ENCODE results near the gene SBF1. TPM values are rescaled to one million over a fixed set of nuclear protein-coding genes. Genes with fewer than 3 reads are reported as not detected.
A peak's percentile ranks its signal among the peaks of the same experiment; 100 is the strongest.
"Not testable (repeated sequence)": the region's sequence is repeated elsewhere in the genome, so short reads cannot be mapped to it uniquely, and the experiment has no call there.

Gene SBF1
- polyA plus RNA-seq (2013, experiment 1 of 2): 68.0 TPM
- 49.7 TPM for polyA plus RNA-seq (2013, experiment 2 of 2)

- Histone ChIP-seq H3K4me3 (ENCODE audit: extremely low read depth, insufficient read depth, low read length, poor library complexity, severe bottlenecking) (peak within 1 kb of the TSS; percentile 67), H3K9me3 (ENCODE audit: control insufficient read depth, low read length) (no peaks in the 10 kb centered on the region), H3K36me3 (ENCODE audit: control insufficient read depth, insufficient read depth, low read length) (peaks cover 10% of the 10 kb centered on the region), H3K4me1 (ENCODE audit: control insufficient read depth, insufficient read depth, low read length, poor library complexity, severe bottlenecking) (peaks cover 21% of the 10 kb centered on the region), H3K27ac (ENCODE audit: low read depth, low read length, severe bottlenecking) (no peak within 1 kb of the TSS)
- 6 to 7% methylated on average over 58 to 87 of the region's 97 CpGs for WGBS, 2 experiments (ENCODE audit: insufficient coverage in 2 of 2)
Observed at GRCh38 chr22:50474710-50475651, at the start of gene SBF1. Gene SBF1 (minus strand): TSS chr22:50475035. CDS start chr22:50474840, 195 bp downstream.

GRCh38 chr22:50523806-50524675 lies 49.2 kb upstream of the SBF1 start:
- H3K36me3 ChIP-seq (ENCODE audit: control insufficient read depth, insufficient read depth, low read length): peaks cover 46% of the 10 kb centered on the region
- peak overlapping the region; percentile 70 for H3K4me3 ChIP-seq (ENCODE audit: extremely low read depth, insufficient read depth, low read length, poor library complexity, severe bottlenecking)
- 93% methylated on average over 22 to 25 of the region's 25 CpGs for WGBS, 2 experiments (ENCODE audit: insufficient coverage in 2 of 2)
- H3K4me1 ChIP-seq (ENCODE audit: control insufficient read depth, insufficient read depth, low read length, poor library complexity, severe bottlenecking): peaks cover 8% of the 10 kb centered on the region
- no peak overlapping the region for H3K27ac ChIP-seq (ENCODE audit: low read depth, low read length, severe bottlenecking)
- no peaks in the 10 kb centered on the region for H3K9me3 ChIP-seq (ENCODE audit: control insufficient read depth, low read length)

- Histone ChIP-seq H3K9me3 (ENCODE audit: control insufficient read depth, low read length) (no peaks in the 10 kb centered on the region), H3K4me1 (ENCODE audit: control insufficient read depth, insufficient read depth, low read length, poor library complexity, severe bottlenecking) (peaks cover 8% of the 10 kb centered on the region), H3K27ac (ENCODE audit: low read depth, low read length, severe bottlenecking) (no peak overlapping the region), H3K36me3 (ENCODE audit: control insufficient read depth, insufficient read depth, low read length) (peaks cover 52% of the 10 kb centered on the region), H3K4me3 (ENCODE audit: extremely low read depth, insufficient read depth, low read length, poor library complexity, severe bottlenecking) (no peak overlapping the region)
- 96 to 99% methylated on average over 14 to 16 of the region's 16 CpGs for WGBS, 2 experiments (ENCODE audit: insufficient coverage in 2 of 2)
Observed at GRCh38 chr22:50523458-50523805, 48.6 kb upstream of the SBF1 start.

GRCh38 chr22:50522806-50523438 lies 48.1 kb upstream of the SBF1 start:
- 96% methylated on average over 15 to 21 of the region's 22 CpGs for WGBS, 2 experiments (ENCODE audit: insufficient coverage in 2 of 2)
- Histone ChIP-seq H3K4me1 (ENCODE audit: control insufficient read depth, insufficient read depth, low read length, poor library complexity, severe bottlenecking) (peaks cover 8% of the 10 kb centered on the region), H3K9me3 (ENCODE audit: control insufficient read depth, low read length) (no peaks in the 10 kb centered on the region), H3K4me3 (ENCODE audit: extremely low read depth, insufficient read depth, low read length, poor library complexity, severe bottlenecking) (no peak overlapping the region), H3K27ac (ENCODE audit: low read depth, low read length, severe bottlenecking) (no peak overlapping the region), H3K36me3 (ENCODE audit: control insufficient read depth, insufficient read depth, low read length) (peaks cover 57% of the 10 kb centered on the region)

GRCh38 chr22:50522208-50522805 lies 47.5 kb upstream of the SBF1 start:
- WGBS, 2 experiments (ENCODE audit: insufficient coverage in 2 of 2): 92 to 98% methylated on average over 12 to 14 of the region's 15 CpGs
- peaks cover 63% of the 10 kb centered on the region for H3K36me3 ChIP-seq (ENCODE audit: control insufficient read depth, insufficient read depth, low read length)

GRCh38 chr22:50521710-50522109 lies 46.9 kb upstream of the SBF1 start:
- Histone ChIP-seq H3K4me1 (ENCODE audit: control insufficient read depth, insufficient read depth, low read length, poor library complexity, severe bottlenecking) (peaks cover 8% of the 10 kb centered on the region), H3K27ac (ENCODE audit: low read depth, low read length, severe bottlenecking) (no peak overlapping the region), H3K4me3 (ENCODE audit: extremely low read depth, insufficient read depth, low read length, poor library complexity, severe bottlenecking) (no peak overlapping the region), H3K9me3 (ENCODE audit: control insufficient read depth, low read length) (no peaks in the 10 kb centered on the region), H3K36me3 (ENCODE audit: control insufficient read depth, insufficient read depth, low read length) (peaks cover 69% of the 10 kb centered on the region)
- WGBS, 2 experiments (ENCODE audit: insufficient coverage in 2 of 2): 94 to 96% methylated on average over 7 to 10 of the region's 10 CpGs

More at GRCh38 chr22:50522208-50522805, 47.5 kb upstream of the SBF1 start:
- peaks cover 8% of the 10 kb centered on the region for H3K4me1 ChIP-seq (ENCODE audit: control insufficient read depth, insufficient read depth, low read length, poor library complexity, severe bottlenecking)
- no peak overlapping the region for H3K4me3 ChIP-seq (ENCODE audit: extremely low read depth, insufficient read depth, low read length, poor library complexity, severe bottlenecking)
- H3K27ac ChIP-seq (ENCODE audit: low read depth, low read length, severe bottlenecking): no peak overlapping the region
- no peaks in the 10 kb centered on the region for H3K9me3 ChIP-seq (ENCODE audit: control insufficient read depth, low read length)

- no peak overlapping the region for H3K27ac ChIP-seq (ENCODE audit: low read depth, low read length, severe bottlenecking)
- 97 to 99% methylated on average over 11 to 12 of the region's 13 CpGs for WGBS, 2 experiments (ENCODE audit: insufficient coverage in 2 of 2)
- H3K36me3 ChIP-seq (ENCODE audit: control insufficient read depth, insufficient read depth, low read length): peaks cover 77% of the 10 kb centered on the region
- H3K4me3 ChIP-seq (ENCODE audit: extremely low read depth, insufficient read depth, low read length, poor library complexity, severe bottlenecking): no peak overlapping the region
- peaks cover 8% of the 10 kb centered on the region for H3K4me1 ChIP-seq (ENCODE audit: control insufficient read depth, insufficient read depth, low read length, poor library complexity, severe bottlenecking)
- H3K9me3 ChIP-seq (ENCODE audit: control insufficient read depth, low read length): no peaks in the 10 kb centered on the region
Observed at GRCh38 chr22:50520826-50521453, 46.1 kb upstream of the SBF1 start.

GRCh38 chr22:50520184-50520583 lies 45.3 kb upstream of the SBF1 start:
- H3K36me3 ChIP-seq (ENCODE audit: control insufficient read depth, insufficient read depth, low read length): peaks cover 81% of the 10 kb centered on the region

GRCh38 chr22:50519151-50519550 lies 44.3 kb upstream of the SBF1 start:
- 99 to 100% methylated on average over 7 to 8 of the region's 8 CpGs for WGBS, 2 experiments (ENCODE audit: insufficient coverage in 2 of 2)
- no peaks in the 10 kb centered on the region for H3K9me3 ChIP-seq (ENCODE audit: control insufficient read depth, low read length)
- H3K36me3 ChIP-seq (ENCODE audit: control insufficient read depth, insufficient read depth, low read length): peaks cover 87% of the 10 kb centered on the region
- no peak overlapping the region for H3K4me3 ChIP-seq (ENCODE audit: extremely low read depth, insufficient read depth, low read length, poor library complexity, severe bottlenecking)
- no peak overlapping the region for H3K27ac ChIP-seq (ENCODE audit: low read depth, low read length, severe bottlenecking)
- H3K4me1 ChIP-seq (ENCODE audit: control insufficient read depth, insufficient read depth, low read length, poor library complexity, severe bottlenecking): peaks cover 4% of the 10 kb centered on the region

More at GRCh38 chr22:50520184-50520583, 45.3 kb upstream of the SBF1 start:
- not testable (repeated sequence) for H3K9me3 ChIP-seq (ENCODE audit: control insufficient read depth, low read length); H3K4me1 ChIP-seq (ENCODE audit: control insufficient read depth, insufficient read depth, low read length, poor library complexity, severe bottlenecking); H3K4me3 ChIP-seq (ENCODE audit: extremely low read depth, insufficient read depth, low read length, poor library complexity, severe bottlenecking); H3K27ac ChIP-seq (ENCODE audit: low read depth, low read length, severe bottlenecking)
- WGBS, 2 experiments (ENCODE audit: insufficient coverage in 2 of 2): 95% methylated on average over 6 to 7 of the region's 8 CpGs

All from mesodermal cell (in vitro differentiated cells).